ENCODE results near the gene GDPD1.
"Not testable (repeated sequence)": the region's sequence is repeated elsewhere in the genome, so short reads cannot be mapped to it uniquely, and the experiment has no call there.

Gene GDPD1

DNA sequence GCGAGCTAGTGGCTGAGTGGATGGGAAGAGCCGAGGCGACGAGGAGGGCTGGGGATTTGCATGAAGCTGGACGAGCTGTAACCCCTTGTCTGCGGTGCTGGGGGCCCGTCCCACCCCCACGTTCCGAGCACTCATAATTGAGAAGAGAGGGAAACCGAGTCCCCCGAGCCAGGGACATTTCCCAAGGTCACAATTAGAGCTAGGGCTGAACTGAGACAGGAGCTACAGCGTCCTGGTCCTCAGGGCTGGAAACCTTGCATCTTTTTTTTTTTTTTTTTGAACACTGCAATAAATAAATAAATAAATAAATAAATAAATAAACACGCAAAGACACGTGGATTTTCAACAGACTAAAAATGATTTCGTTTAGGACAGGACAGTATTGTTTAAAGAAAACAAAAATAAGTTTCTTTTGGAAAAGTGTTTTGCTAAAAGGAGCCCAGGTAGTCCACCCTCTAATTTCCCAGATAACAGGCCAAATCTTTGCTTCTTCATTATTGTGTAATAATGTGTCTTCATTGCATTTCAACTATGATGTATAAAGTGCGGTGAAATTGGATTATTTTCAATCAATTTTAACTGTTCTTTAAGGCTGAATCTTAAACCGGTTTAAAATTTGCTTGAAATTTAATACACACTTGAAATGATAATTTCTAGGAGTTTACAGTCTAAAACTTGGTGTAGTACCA lies 992 bp downstream of the GDPD1 start:
- H3K27ac Mint-ChIP-seq = peak overlapping the region; percentile 95
- H3K9me3 Mint-ChIP-seq = no peaks in the 10 kb centered on the region
- no peaks in the 10 kb centered on the region for H3K27me3 Mint-ChIP-seq
- peak overlapping the region; percentile 100 for H3K4me3 Mint-ChIP-seq
- peaks cover 4% of the 10 kb centered on the region for H3K36me3 Mint-ChIP-seq
- peaks cover 15% of the 10 kb centered on the region for H3K4me1 Mint-ChIP-seq

DNA sequence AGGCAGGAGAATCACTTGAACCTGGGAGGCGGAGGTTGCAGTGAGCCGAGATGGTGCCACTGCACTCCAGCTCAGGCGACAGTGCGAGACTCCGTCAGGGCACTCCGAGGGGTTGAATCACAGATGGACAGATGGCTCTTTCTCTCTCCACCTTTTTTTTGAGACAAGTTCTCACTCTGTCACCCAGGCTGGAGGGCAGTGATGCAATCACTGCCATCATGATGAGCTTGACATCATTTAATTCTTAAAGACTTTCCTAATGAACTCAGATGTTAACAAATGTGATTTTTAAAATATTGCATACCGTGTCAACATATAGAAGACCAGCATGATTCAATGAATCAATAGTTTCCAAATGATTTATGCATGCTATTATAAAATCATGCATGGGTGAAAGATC lies 3.5 kb downstream of the GDPD1 start:
- peaks cover 4% of the 10 kb centered on the region for H3K36me3 Mint-ChIP-seq
- no peak overlapping the region for H3K4me3 Mint-ChIP-seq
- H3K4me1 Mint-ChIP-seq = peaks cover 15% of the 10 kb centered on the region
- H3K27me3 Mint-ChIP-seq = no peaks in the 10 kb centered on the region
- no peaks in the 10 kb centered on the region for H3K9me3 Mint-ChIP-seq
- H3K27ac Mint-ChIP-seq = no peak overlapping the region

DNA sequence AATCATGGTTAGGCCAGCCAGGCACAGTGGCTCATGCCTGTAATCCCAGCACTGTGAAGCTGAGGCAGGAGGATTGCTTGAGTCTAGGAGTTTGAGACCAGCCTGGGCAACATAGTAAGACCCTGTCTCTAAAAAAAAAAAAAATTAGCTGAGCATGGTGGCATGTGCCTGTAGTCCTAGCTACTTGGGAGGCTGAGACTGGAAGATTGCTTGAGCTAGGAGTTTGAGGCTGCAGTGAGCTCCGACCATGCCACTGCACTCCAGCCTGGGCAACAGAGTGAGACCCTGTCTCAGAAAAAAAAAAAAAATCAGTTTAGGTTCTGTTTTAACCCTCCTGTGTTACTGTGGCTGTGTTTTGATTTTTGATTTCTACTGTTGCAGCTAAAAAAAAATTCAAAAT lies 8.3 kb downstream of the GDPD1 start:
- not testable (repeated sequence) for H3K27ac Mint-ChIP-seq, H3K4me3 Mint-ChIP-seq

DNA sequence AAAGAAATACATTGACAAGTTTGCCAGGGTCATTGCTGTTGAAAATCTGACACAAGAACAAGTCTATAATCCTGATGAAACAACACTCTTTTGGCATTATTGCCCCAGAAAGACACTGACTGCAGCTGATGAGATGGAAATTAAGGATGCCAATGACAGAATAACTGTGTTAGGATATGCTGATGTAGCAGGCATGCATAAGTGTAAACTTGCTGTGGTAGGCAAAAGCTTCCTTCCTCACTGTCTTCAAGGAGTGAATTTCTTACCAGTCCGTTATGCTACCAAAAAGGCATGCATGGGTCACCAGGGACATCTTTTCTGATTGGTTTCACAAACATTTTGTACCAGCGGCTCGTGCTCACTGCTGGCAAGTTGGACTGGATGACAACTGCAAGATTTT lies 10.5 kb downstream of the GDPD1 start:
- H3K27ac Mint-ChIP-seq = no peak overlapping the region
- H3K9me3 Mint-ChIP-seq = no peaks in the 10 kb centered on the region
- H3K4me3 Mint-ChIP-seq = no peak overlapping the region
- peaks cover 2% of the 10 kb centered on the region for H3K36me3 Mint-ChIP-seq
- H3K27me3 Mint-ChIP-seq = no peaks in the 10 kb centered on the region
- H3K4me1 Mint-ChIP-seq = peaks cover 9% of the 10 kb centered on the region

More for the DNA sequence above, 8.3 kb downstream of the GDPD1 start:
- H3K9me3 Mint-ChIP-seq, H3K36me3 Mint-ChIP-seq, H3K27me3 Mint-ChIP-seq, H3K4me1 Mint-ChIP-seq: not testable (repeated sequence)

DNA sequence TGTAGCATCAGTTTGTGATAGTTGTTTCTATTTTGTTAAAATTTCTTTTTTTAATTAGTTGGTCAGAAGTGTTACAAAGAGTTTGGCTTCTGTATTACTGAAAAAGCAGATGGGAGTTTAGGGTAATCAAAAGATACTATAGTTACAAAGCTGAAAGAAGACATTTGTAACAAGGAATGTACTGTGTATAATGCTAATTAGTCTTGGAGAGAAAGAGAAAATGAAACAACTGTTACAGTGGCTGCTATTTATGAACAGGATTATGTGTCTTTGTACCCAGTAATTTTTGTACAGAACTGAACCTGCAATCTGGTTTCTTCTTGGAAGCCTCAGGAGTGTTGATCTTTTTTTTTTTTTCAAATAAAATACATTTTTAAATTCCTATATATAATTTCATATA lies 14.3 kb downstream of the GDPD1 start:
- Mint-ChIP-seq H3K4me3 (no peak overlapping the region), H3K27me3 (no peaks in the 10 kb centered on the region), H3K36me3 (peaks cover 2% of the 10 kb centered on the region), H3K4me1 (peaks cover 9% of the 10 kb centered on the region), H3K9me3 (no peaks in the 10 kb centered on the region), H3K27ac (no peak overlapping the region)

DNA sequence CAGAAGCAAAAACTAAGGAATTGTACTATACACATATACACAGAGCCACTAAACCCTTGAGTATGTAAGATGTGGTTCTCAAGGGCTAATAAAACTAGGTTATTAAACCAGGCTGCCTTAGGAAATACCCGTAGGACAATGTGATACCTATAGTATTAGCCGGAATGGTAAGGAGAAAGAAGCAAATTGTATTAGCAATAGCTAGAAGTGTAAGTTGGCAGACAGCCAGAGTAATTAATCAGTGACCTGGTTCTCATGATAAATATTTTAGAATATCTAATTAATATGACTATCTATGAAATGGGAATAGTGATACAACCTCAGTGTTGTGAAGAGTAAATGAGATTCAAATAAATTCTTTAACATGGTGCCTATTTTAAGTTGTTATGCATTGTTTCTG lies 18.6 kb downstream of the GDPD1 start:
- Mint-ChIP-seq H3K27me3 (no peaks in the 10 kb centered on the region), H3K36me3 (no peaks in the 10 kb centered on the region), H3K4me1 (no peaks in the 10 kb centered on the region), H3K27ac (no peak overlapping the region), H3K4me3 (no peak overlapping the region), H3K9me3 (no peaks in the 10 kb centered on the region)

DNA sequence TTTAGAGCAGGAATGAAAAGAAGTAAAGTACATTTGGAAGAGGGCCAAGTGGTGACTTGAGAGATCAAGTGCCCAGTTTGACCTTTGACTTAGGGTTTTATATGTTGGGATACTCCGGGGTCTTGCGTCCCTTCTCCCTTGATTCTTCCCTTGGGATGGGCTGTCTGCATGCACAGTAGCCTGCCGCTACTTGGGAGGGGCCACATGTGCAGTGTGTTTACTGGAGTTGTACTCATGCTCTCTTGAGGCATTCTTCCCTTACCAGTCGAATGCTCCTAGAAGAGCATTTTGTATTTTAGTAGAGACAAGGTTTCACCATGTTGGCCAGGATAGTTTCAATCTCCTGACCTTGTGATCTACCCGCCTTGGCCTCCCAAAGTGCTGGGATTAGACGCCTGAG lies 23.8 kb downstream of the GDPD1 start:
- Mint-ChIP-seq H3K4me3 (no peak overlapping the region), H3K27ac (no peak overlapping the region), H3K4me1 (no peaks in the 10 kb centered on the region), H3K36me3 (no peaks in the 10 kb centered on the region), H3K27me3 (no peaks in the 10 kb centered on the region), H3K9me3 (no peaks in the 10 kb centered on the region)

DNA sequence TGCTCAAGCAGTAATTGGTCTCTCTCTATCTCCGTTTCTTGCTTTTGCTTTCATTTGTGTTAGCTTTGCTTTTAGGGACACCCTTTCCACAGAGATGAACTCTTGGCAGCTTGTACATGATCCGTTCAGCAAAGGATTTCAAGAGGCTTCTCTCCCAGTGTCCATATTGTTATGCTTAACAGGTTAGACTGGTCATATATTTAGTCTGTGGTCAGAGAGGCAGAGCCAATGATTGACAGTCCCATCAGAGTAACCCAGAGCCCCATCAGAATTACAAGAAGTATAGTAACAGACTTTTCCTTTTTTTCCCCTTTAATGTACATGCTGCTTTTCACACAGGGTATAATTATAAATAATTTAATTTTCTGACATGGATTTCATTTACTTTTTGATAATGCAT lies 34.4 kb downstream of the GDPD1 start:
- no peaks in the 10 kb centered on the region for H3K4me1 Mint-ChIP-seq
- H3K4me3 Mint-ChIP-seq = no peak overlapping the region
- no peak overlapping the region for H3K27ac Mint-ChIP-seq
- no peaks in the 10 kb centered on the region for H3K27me3 Mint-ChIP-seq
- H3K9me3 Mint-ChIP-seq = no peaks in the 10 kb centered on the region
- H3K36me3 Mint-ChIP-seq = peaks cover 1% of the 10 kb centered on the region

DNA sequence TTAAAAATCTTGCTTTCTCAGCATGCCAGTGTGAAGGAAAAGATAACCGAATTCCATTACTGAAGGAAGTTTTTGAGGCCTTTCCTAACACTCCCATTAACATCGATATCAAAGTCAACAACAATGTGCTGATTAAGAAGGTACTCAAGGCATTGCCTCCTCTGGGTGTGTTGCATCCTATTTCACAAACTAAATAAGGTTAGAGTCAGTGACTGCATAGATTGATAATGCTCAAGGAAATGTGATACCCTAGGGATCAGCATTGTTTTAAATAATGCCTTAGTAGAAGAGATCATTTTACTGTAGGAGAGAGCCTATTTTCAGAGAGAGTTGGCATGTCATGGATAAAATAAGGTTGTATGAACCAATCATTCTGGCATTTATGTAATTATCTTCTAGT lies 36.8 kb downstream of the GDPD1 start:
- no peaks in the 10 kb centered on the region for H3K4me1 Mint-ChIP-seq
- H3K27me3 Mint-ChIP-seq = no peaks in the 10 kb centered on the region
- H3K9me3 Mint-ChIP-seq = no peaks in the 10 kb centered on the region

DNA sequence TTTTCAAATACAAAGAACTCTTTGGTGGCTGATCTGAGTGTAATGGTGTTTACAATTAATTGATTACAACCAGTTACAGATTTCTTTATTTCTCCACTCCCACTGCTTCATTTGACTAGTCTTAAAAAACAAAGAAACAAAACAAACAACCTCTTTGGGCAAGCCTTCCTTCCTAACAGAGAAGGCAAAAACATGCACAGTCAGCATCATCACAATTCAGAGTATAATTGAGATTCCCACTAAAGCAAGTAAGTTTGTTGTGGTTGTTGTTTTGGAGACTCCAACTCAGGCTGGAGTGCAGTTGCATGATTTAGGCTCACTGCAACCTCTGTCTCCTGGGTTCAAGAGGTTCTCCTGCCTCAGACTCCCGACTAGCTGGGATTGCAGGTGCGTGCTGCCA lies 40.4 kb downstream of the GDPD1 start:
- no peaks in the 10 kb centered on the region for H3K36me3 Mint-ChIP-seq
- no peak overlapping the region for H3K4me3 Mint-ChIP-seq
- no peaks in the 10 kb centered on the region for H3K9me3 Mint-ChIP-seq
- H3K27me3 Mint-ChIP-seq = no peaks in the 10 kb centered on the region
- no peak overlapping the region for H3K27ac Mint-ChIP-seq
- no peaks in the 10 kb centered on the region for H3K4me1 Mint-ChIP-seq

More for the DNA sequence above, 36.8 kb downstream of the GDPD1 start:
- H3K4me3 Mint-ChIP-seq = no peak overlapping the region
- H3K36me3 Mint-ChIP-seq = peaks cover 1% of the 10 kb centered on the region
- H3K27ac Mint-ChIP-seq = no peak overlapping the region

DNA sequence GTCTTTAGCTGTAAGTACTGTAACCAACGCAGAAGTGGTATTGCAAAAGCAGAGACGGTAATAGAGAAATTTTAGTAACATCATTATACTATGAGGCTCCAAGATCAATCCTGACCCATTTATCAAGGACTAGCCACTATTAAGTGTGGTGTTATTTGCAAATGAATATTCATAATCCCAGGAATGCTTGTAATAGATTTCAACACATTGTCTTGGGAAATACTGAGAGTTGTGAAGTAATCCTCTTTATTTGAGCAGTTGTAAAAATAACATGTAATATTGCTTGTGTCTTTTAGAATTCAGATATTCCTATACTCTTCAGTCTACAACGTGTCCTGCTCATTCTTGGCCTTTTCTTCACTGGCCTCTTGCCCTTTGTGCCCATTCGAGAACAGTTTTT lies 46.4 kb downstream of the GDPD1 start:
- H3K4me3 Mint-ChIP-seq = no peak overlapping the region
- H3K4me1 Mint-ChIP-seq = no peaks in the 10 kb centered on the region
- peaks cover 3% of the 10 kb centered on the region for H3K36me3 Mint-ChIP-seq
- H3K27me3 Mint-ChIP-seq = no peaks in the 10 kb centered on the region
- H3K9me3 Mint-ChIP-seq = no peaks in the 10 kb centered on the region
- H3K27ac Mint-ChIP-seq = no peak overlapping the region

DNA sequence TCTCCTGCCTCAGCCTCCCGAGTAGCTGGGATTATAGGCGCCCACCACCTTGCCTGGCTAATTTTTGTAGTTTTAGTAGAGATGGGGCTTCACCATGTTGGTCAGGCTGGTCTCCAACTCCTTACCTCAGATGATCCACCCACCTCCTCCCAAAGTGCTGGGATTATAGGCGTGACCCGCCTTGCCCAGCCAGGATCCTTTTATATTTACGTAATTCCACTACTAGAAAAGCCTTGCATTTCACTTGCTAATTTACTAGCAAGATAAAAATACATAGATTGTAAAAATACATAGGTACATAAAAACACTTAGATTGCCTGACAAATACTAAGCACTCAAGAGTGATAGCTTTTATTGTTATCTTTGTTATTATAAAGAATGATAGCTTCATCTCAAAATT lies 47.5 kb downstream of the GDPD1 start:
- Mint-ChIP-seq H3K4me1 (no peaks in the 10 kb centered on the region), H3K27me3 (no peaks in the 10 kb centered on the region), H3K36me3 (peaks cover 7% of the 10 kb centered on the region), H3K9me3 (no peaks in the 10 kb centered on the region), H3K27ac (no peak overlapping the region), H3K4me3 (no peak overlapping the region)

DNA sequence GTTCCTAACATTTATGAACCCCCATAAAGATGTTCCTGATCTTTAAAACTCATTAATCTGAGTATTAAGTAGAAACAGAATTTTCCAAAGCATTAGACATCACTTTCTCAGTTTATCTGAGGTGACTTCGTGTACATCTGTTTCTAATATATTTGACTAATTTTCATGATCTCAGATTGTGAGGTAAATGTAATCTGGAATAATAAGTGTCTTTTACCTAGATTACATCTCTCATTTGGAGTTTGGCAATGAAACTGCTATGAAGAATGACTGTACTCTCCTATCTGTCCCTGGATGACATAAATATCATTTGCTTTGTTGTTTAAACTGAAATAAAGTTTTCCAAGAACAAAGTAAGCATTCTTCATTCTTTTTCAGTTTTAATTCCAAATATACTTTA lies 55.3 kb downstream of the GDPD1 start:
- Mint-ChIP-seq H3K27ac (no peak overlapping the region), H3K4me3 (no peak overlapping the region), H3K36me3 (peaks cover 6% of the 10 kb centered on the region), H3K9me3 (no peaks in the 10 kb centered on the region), H3K4me1 (no peaks in the 10 kb centered on the region), H3K27me3 (no peaks in the 10 kb centered on the region)

DNA sequence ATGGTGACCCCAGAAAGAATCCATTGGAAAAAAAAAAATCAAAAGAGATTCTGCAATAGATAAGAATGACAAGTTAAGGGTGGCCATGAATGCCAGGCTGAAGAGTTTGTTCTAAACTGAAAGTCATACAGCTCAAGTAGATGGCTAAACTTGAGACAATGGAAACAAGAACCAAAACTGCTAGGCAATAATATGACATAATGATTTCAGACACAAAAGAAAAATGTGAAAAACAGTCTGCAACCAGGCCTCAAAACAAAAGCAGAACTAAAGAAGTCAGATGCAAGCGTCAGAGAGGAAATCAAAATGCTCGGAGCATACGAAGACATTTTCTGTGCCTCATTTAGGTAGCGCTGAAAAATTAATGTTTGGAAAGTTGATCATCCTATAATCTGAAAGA lies 56.7 kb downstream of the GDPD1 start:
- Mint-ChIP-seq H3K27ac (no peak overlapping the region), H3K4me1 (no peaks in the 10 kb centered on the region), H3K36me3 (peaks cover 5% of the 10 kb centered on the region), H3K9me3 (no peaks in the 10 kb centered on the region), H3K4me3 (no peak overlapping the region), H3K27me3 (no peaks in the 10 kb centered on the region)

DNA sequence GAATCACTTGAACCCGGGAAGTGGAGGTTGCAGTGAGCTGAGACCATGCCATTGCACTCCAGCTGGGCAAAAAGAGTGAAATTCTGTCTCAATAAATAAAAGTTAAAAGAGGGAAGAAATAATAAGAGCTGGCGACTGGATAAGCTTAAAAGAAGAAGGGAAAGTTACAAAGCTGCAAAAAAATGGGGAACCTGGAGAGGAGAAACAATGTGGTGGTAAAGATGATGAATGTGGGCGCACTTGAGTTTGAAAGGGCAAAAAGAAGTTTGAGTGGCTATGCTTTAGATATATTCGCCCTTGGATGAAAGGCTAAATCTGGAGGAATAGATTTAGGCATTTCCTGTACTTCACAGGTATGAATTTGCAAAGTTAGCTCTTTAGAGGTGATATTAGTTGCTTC lies 58.1 kb downstream of the GDPD1 start:
- Mint-ChIP-seq H3K27me3 (no peaks in the 10 kb centered on the region), H3K36me3 (peaks cover 2% of the 10 kb centered on the region), H3K27ac (no peak overlapping the region), H3K9me3 (no peaks in the 10 kb centered on the region), H3K4me1 (no peaks in the 10 kb centered on the region), H3K4me3 (no peak overlapping the region)

DNA sequence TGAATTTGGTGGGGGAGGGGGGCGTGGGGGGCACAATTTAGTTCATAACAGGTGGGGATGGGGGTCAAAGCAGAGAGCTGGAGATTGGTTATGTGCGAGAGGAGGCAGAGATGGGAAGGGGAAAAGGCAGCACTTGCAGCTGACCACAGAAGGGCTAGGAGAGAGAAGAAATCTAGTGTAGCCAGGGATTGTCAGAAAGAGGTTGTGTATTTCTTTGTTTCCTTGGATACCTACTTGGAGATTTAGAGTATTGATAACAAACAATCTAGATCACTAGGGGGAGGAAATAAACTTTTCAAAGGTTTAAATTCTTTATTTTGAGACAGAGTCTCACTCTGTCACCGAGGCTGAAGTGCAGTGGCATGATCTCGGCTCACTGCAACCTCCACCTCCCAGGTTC lies 64.0 kb downstream of the GDPD1 start:
- H3K36me3 Mint-ChIP-seq = no peaks in the 10 kb centered on the region
- H3K27me3 Mint-ChIP-seq = no peaks in the 10 kb centered on the region
- no peak overlapping the region for H3K27ac Mint-ChIP-seq
- H3K4me1 Mint-ChIP-seq = no peaks in the 10 kb centered on the region
- H3K9me3 Mint-ChIP-seq = no peaks in the 10 kb centered on the region
- H3K4me3 Mint-ChIP-seq = no peak overlapping the region

DNA sequence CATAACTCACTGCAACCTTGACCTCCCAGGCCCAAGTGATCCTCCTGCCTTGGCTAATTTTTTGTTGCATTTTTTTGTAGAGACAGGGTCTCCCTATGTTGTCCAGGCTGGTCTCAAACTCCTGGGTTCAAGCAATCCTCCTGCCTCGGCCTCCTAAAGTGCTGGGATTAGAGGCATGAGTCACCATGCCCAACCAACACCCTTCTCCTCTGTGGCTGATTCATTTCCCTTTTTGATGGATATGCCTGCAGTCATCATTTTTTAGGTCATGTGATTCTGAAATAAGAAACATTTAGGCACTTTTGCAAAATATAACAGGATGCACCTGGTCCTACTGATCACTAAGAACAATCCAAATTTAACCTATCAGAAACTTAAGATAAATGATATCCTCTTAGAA lies 67.1 kb downstream of the GDPD1 start:
- no peak overlapping the region for H3K27ac Mint-ChIP-seq
- no peaks in the 10 kb centered on the region for H3K36me3 Mint-ChIP-seq
- no peaks in the 10 kb centered on the region for H3K4me1 Mint-ChIP-seq
- no peaks in the 10 kb centered on the region for H3K9me3 Mint-ChIP-seq
- no peak overlapping the region for H3K4me3 Mint-ChIP-seq
- no peaks in the 10 kb centered on the region for H3K27me3 Mint-ChIP-seq

Measured in activated naive CD4-positive, alpha-beta T cell treated with anti-CD3 and anti-CD28 coated beads, Interleukin-2, amount 50 U/mL, for 24 hours (primary cell).